Body of pancreas (tissue), 4 donors: ENCODE results near the gene SPATA33. TPM values are rescaled to one million over a fixed set of nuclear protein-coding genes. Genes with fewer than 3 reads are reported as not detected.
"Not testable (repeated sequence)": the region's sequence is repeated elsewhere in the genome, so short reads cannot be mapped to it uniquely, and the experiment has no call there.

Source experiments
- ATAC-seq: fragments of 150-250 bp; one replicate; pipeline ENCODE4 v1.9.1; 2016
- DNase-seq, 4 donors: peaks; one replicate each; pipeline ENCODE4 v3.0.0-alpha.2; 2019
- H3K27ac ChIP-seq, 4 donors: fragments of 200-600 bp; sonication (generic); 1 replicate in 3 of 4; 2 replicates in 1 of 4; pipeline versions ENCODE4 v1.5.1 to v1.6.1; 2016 to 2019; ENCODE audit warnings: mild to moderate bottlenecking in 1 of 4, mixed read lengths in 1 of 4, moderate library complexity in 1 of 4
- H3K27me3 ChIP-seq, 2 donors: fragments of 200-600 bp; sonication (generic); one replicate each; pipeline ENCODE4 v1.6.0; 2016; ENCODE audit warnings: mild to moderate bottlenecking in 1 of 2
- H3K36me3 ChIP-seq, 2 donors: fragments of 200-600 bp; sonication (generic); replicated peaks in 1 of 2; 2 replicates each; pipeline ENCODE4 v1.5.1; 2016; ENCODE audit warnings: low read depth in 2 of 2; ENCODE audit not compliant: insufficient read depth in 1 of 2
- H3K4me1 ChIP-seq: fragments of 200-600 bp; sonication (generic); one replicate; pipeline ENCODE4 v1.6.0; 2016
- H3K4me3 ChIP-seq, 2 donors: fragments of 200-600 bp; sonication (generic); 1 replicate in 1 of 2; 2 replicates in 1 of 2; pipeline ENCODE4 v1.5.1; 2016 to 2019
- H3K9me3 ChIP-seq, 3 donors: fragments of 200-600 bp; sonication (generic); 1 replicate in 2 of 3; 2 replicates in 1 of 3; pipeline ENCODE4 v1.5.1; 2016
- CTCF ChIP-seq, 7 experiments: fragments of 450-650 bp in 4 of 7; fragments of 200-600 bp in 3 of 7; sonication (generic) in 3 of 7; IDR thresholded peaks; one replicate each; pipeline ENCODE4 v1.5.1; 2016 to 2019; ENCODE audit warnings: antibody characterized with exemption in 7 of 7
- POLR2A ChIP-seq, 3 donors: fragments of 450-650 bp; IDR thresholded peaks; one replicate each; pipeline ENCODE4 v1.6.1; 2016; ENCODE audit warnings: antibody characterized with exemption in 3 of 3, mild to moderate bottlenecking in 2 of 3
- whole genome bisulfite sequencing, 2 donors: methylation state at CpG; one replicate each; pipeline ENCODE4 v1.1.5; 2017; 5-methylcytosine and 5-hydroxymethylcytosine counted together
- intact Hi-C: fragments of 100-400 bp; cut with DNase I; formaldehyde crosslinking; loops from one replicate; pipeline ENCODE4 v1.15.1; 2023
- total RNA-seq, 2 donors: library from RNA; depleted of rRNA; stranded (reverse); fragments of >200 nt; gene quantifications; one replicate each; pipeline ENCODE4 v1.1.0, GENCODE V29; 2016

SPATA33 gene
- total RNA-seq, 2 donors from 2014 or later, result 3.6 to 7.9 TPM

- Histone ChIP-seq H3K27ac (no peak overlapping the region), H3K9me3 (no peaks in the 10 kb centered on the region), H3K36me3 (no peaks in the 10 kb centered on the region), H3K27me3 (no peaks in the 10 kb centered on the region), H3K4me1 (no peaks in the 10 kb centered on the region), H3K4me3 (no peak overlapping the region)
- 96% methylated on average over 7 to 14 of the region's 17 CpGs for WGBS, 2 donors
- DNase-seq (no peak), ATAC-seq (no peak)
- intact Hi-C loops, result no loop called here
- TF ChIP-seq CTCF (IDR thresholded peaks at IDR 0.05) (no peak), POLR2A (IDR thresholded peaks at IDR 0.05) (no peak)
These were observed 27.6 kb upstream of the SPATA33 start for GRCh38 chr16:89629827-89630610.

- ATAC-seq, result no peak
- no peak overlapping the region for H3K4me3 ChIP-seq
- no peaks in the 10 kb centered on the region for H3K27me3 ChIP-seq
- WGBS, 2 donors, result 77 to 92% methylated on average over 4 to 19 of the region's 19 CpGs
- TF ChIP-seq CTCF (IDR thresholded peaks at IDR 0.05) (no peak), POLR2A (IDR thresholded peaks at IDR 0.05) (no peak)
- H3K36me3 ChIP-seq, result no peaks in the 10 kb centered on the region
- no peak for DNase-seq
- H3K4me1 ChIP-seq, result no peaks in the 10 kb centered on the region
- intact Hi-C loops, result no loop called here
- H3K9me3 ChIP-seq, result no peaks in the 10 kb centered on the region
- no peak overlapping the region for H3K27ac ChIP-seq
These were observed 24.5 kb upstream of the SPATA33 start for GRCh38 chr16:89633064-89633631.

GRCh38 chr16:89634463-89635385 is 22.9 kb upstream of the SPATA33 start:
- H3K36me3 ChIP-seq, ATAC-seq, H3K9me3 ChIP-seq, DNase-seq, H3K27ac ChIP-seq, intact Hi-C loops, H3K4me1 ChIP-seq, H3K27me3 ChIP-seq, H3K4me3 ChIP-seq: not testable (repeated sequence)
- WGBS, 2 donors, result 60 to 79% methylated on average over 2 of the region's 2 CpGs

- no peak overlapping the region for H3K4me3 ChIP-seq
- ATAC-seq, result no peak
- H3K27me3 ChIP-seq, result no peaks in the 10 kb centered on the region
- TF ChIP-seq CTCF (IDR thresholded peaks at IDR 0.05), result no peak
- TF ChIP-seq POLR2A (IDR thresholded peaks at IDR 0.05), result no peak
- H3K4me1 ChIP-seq, result peaks cover 15% of the 10 kb centered on the region
- no peaks in the 10 kb centered on the region for H3K9me3 ChIP-seq
- whole genome bisulfite sequencing, 2 donors, result 87% methylated on average over 12 of the region's 12 CpGs; no CpG with 5 or more reads in 1 of the 2 donors
- no peaks in the 10 kb centered on the region for H3K36me3 ChIP-seq
- intact Hi-C loops, result no loop called here
- no peak for DNase-seq
- no peak overlapping the region for H3K27ac ChIP-seq
These were observed 21.0 kb upstream of the SPATA33 start for GRCh38 chr16:89636663-89637062.

- WGBS, 2 donors, result 71 to 80% methylated on average over 10 of the region's 10 CpGs
- DNase-seq, result no peak
These were observed 20.3 kb upstream of the SPATA33 start for GRCh38 chr16:89637379-89637778.

More at GRCh38 chr16:89637379-89637778, 20.3 kb upstream of the SPATA33 start:
- intact Hi-C loops, result no loop called here
- Histone ChIP-seq H3K27me3 (no peaks in the 10 kb centered on the region), H3K4me1 (peaks cover 17% of the 10 kb centered on the region), H3K9me3 (no peaks in the 10 kb centered on the region), H3K4me3 (no peak overlapping the region), H3K27ac (no peak overlapping the region), H3K36me3 (no peaks in the 10 kb centered on the region)
- ATAC-seq, result no peak
- TF ChIP-seq CTCF (IDR thresholded peaks at IDR 0.05) (no peak), POLR2A (IDR thresholded peaks at IDR 0.05) (no peak)
